Measurements from ENCODE around the gene LONP2. TPM values are rescaled to one million over a fixed set of nuclear protein-coding genes. Genes with fewer than 3 reads are reported as not detected.

LONP2 gene
- total and polyA plus RNA-seq, 10 donors, result 20.1 to 75.4 (median 54.1) TPM

- Histone ChIP-seq H3K9me3 (peaks cover 2 to 31% (median 25%) of the 10 kb centered on the region in 8 donors), H3K4me3 (no peak overlapping the region), H3K36me3 (peaks cover 0 to 93% (median 36%) of the 10 kb centered on the region in 6 donors), H3K4me1 (peaks cover 0 to 34% (median 7%) of the 10 kb centered on the region in 6 donors), H3K27ac (no peak overlapping the region), H3K27me3 (replicated peaks in 1 of 7) (no peaks in the 10 kb centered on the region)
- intact Hi-C loops (cut with DNase I; ENCODE audit: low total_unique reads), result no loop called here
- no peak for DNase-seq
- 74 to 86% (median 83%) methylated on average over 4 of the region's 4 CpGs for WGBS, 5 donors
- TF ChIP-seq CTCF (IDR thresholded peaks at IDR 0.05 in 8 of 11, conservative IDR thresholded peaks at IDR 0.05 in 3 of 11) (no peak), POLR2A (IDR thresholded peaks at IDR 0.05) (no peak)
These were observed 40.8 kb downstream of the LONP2 start for GRCh38 chr16:48284772-48285409.

GRCh38 chr16:48287239-48287638 is 43.1 kb downstream of the LONP2 start:
- Histone ChIP-seq H3K9me3 (peaks cover 2 to 31% (median 25%) of the 10 kb centered on the region in 8 donors), H3K27me3 (replicated peaks in 1 of 7) (no peaks in the 10 kb centered on the region), H3K4me3 (no peak overlapping the region), H3K4me1 (peaks cover 0 to 25% (median 4%) of the 10 kb centered on the region in 6 donors), H3K27ac (no peak overlapping the region), H3K36me3 (peaks cover 0 to 98% (median 44%) of the 10 kb centered on the region in 6 donors)
- no peak for DNase-seq
- TF ChIP-seq POLR2A (IDR thresholded peaks at IDR 0.05) (no peak), CTCF (IDR thresholded peaks at IDR 0.05 in 8 of 11, conservative IDR thresholded peaks at IDR 0.05 in 3 of 11) (no peak), POLR2AphosphoS5 (IDR thresholded peaks at IDR 0.05) (no peak)
- intact Hi-C loops (cut with DNase I; ENCODE audit: low total_unique reads), result no loop called here

- intact Hi-C loops (cut with DNase I; ENCODE audit: low total_unique reads), result no loop called here
- no peak for TF ChIP-seq CTCF (IDR thresholded peaks at IDR 0.05 in 8 of 11, conservative IDR thresholded peaks at IDR 0.05 in 3 of 11)
- TF ChIP-seq POLR2A (IDR thresholded peaks at IDR 0.05), result no peak
- no peak for TF ChIP-seq POLR2AphosphoS5 (IDR thresholded peaks at IDR 0.05)
- no peak overlapping the region for H3K4me3 ChIP-seq
- peaks cover 2 to 16% (median 13%) of the 10 kb centered on the region in 8 donors for H3K9me3 ChIP-seq
- no peak for DNase-seq
- H3K4me1 ChIP-seq, result no peaks in the 10 kb centered on the region
- no peak overlapping the region for H3K27ac ChIP-seq
- WGBS, 5 donors, result 96 to 100% (median 96%) methylated on average over 3 of the region's 3 CpGs
- peaks cover 0 to 100% (median 50%) of the 10 kb centered on the region in 6 donors for H3K36me3 ChIP-seq
- no peaks in the 10 kb centered on the region for H3K27me3 ChIP-seq (replicated peaks in 1 of 7)
These were observed 47.2 kb downstream of the LONP2 start for GRCh38 chr16:48291303-48291702.

- peaks cover 0 to 100% (median 49%) of the 10 kb centered on the region in 6 donors for H3K36me3 ChIP-seq
- H3K9me3 ChIP-seq, result peaks cover 0 to 12% (median 8%) of the 10 kb centered on the region in 8 donors
- WGBS, 5 donors, result 89 to 92% (median 91%) methylated on average over 4 of the region's 4 CpGs
- TF ChIP-seq CTCF (IDR thresholded peaks at IDR 0.05 in 8 of 11, conservative IDR thresholded peaks at IDR 0.05 in 3 of 11) (no peak), POLR2A (IDR thresholded peaks at IDR 0.05) (no peak), POLR2AphosphoS5 (IDR thresholded peaks at IDR 0.05) (no peak)
- H3K4me3 ChIP-seq, result no peak overlapping the region
- DNase-seq, result no peak
- no peaks in the 10 kb centered on the region for H3K4me1 ChIP-seq
- no peaks in the 10 kb centered on the region for H3K27me3 ChIP-seq (replicated peaks in 1 of 7)
- H3K27ac ChIP-seq, result no peak overlapping the region
- intact Hi-C loops (cut with DNase I; ENCODE audit: low total_unique reads), result no loop called here
These were observed 47.7 kb downstream of the LONP2 start for GRCh38 chr16:48291754-48292153.

Data from spleen (tissue), 11 donors.